Measurements from ENCODE around the gene MARK1.

The MARK1 gene

GRCh38 chr1:220527908-220528678 lies at the start of gene MARK1:
Gene MARK1 (plus strand): TSS chr1:220528136. CDS start chr1:220528823, 687 bp downstream.
- in situ Hi-C loops (cut with MboI; ENCODE audit: low sequenced_read_pairs): no loop called here

- in situ Hi-C loops (cut with MboI; ENCODE audit: low sequenced_read_pairs): no loop called here
Observed at GRCh38 chr1:220483700-220484099, 44.2 kb upstream of the MARK1 start.

GRCh38 chr1:220484135-220484534 lies 43.8 kb upstream of the MARK1 start:
- in situ Hi-C loops (cut with MboI; ENCODE audit: low sequenced_read_pairs): no loop called here

- in situ Hi-C loops (cut with MboI; ENCODE audit: low sequenced_read_pairs): no loop called here
Observed at GRCh38 chr1:220485131-220485530, 42.8 kb upstream of the MARK1 start.

- in situ Hi-C loops (cut with MboI; ENCODE audit: low sequenced_read_pairs): no loop called here
Observed at GRCh38 chr1:220485791-220486190, 42.1 kb upstream of the MARK1 start.

GRCh38 chr1:220487297-220487820 lies 40.6 kb upstream of the MARK1 start:
- in situ Hi-C loops (cut with MboI; ENCODE audit: low sequenced_read_pairs): no loop called here

GRCh38 chr1:220491891-220492290 lies 36.0 kb upstream of the MARK1 start:
- in situ Hi-C loops (cut with MboI; ENCODE audit: low sequenced_read_pairs): no loop called here

GRCh38 chr1:220497220-220497947 lies 30.6 kb upstream of the MARK1 start:
- in situ Hi-C loops (cut with MboI; ENCODE audit: low sequenced_read_pairs): no loop called here

- in situ Hi-C loops (cut with MboI; ENCODE audit: low sequenced_read_pairs): no loop called here
Observed at GRCh38 chr1:220498188-220498587, 29.7 kb upstream of the MARK1 start.

GRCh38 chr1:220500372-220500771 lies 27.6 kb upstream of the MARK1 start:
- in situ Hi-C loops (cut with MboI; ENCODE audit: low sequenced_read_pairs): no loop called here

- in situ Hi-C loops (cut with MboI; ENCODE audit: low sequenced_read_pairs): no loop called here
Observed at GRCh38 chr1:220504329-220504728, 23.6 kb upstream of the MARK1 start.

GRCh38 chr1:220507085-220507484 lies 20.9 kb upstream of the MARK1 start:
- in situ Hi-C loops (cut with MboI; ENCODE audit: low sequenced_read_pairs): no loop called here

- in situ Hi-C loops (cut with MboI; ENCODE audit: low sequenced_read_pairs): no loop called here
Observed at GRCh38 chr1:220511179-220511578, 16.8 kb upstream of the MARK1 start.

- in situ Hi-C loops (cut with MboI; ENCODE audit: low sequenced_read_pairs): no loop called here
Observed at GRCh38 chr1:220511785-220512184, 16.2 kb upstream of the MARK1 start.

GRCh38 chr1:220513834-220514233 lies 14.1 kb upstream of the MARK1 start:
- in situ Hi-C loops (cut with MboI; ENCODE audit: low sequenced_read_pairs): no loop called here

GRCh38 chr1:220514256-220514655 lies 13.7 kb upstream of the MARK1 start:
- in situ Hi-C loops (cut with MboI; ENCODE audit: low sequenced_read_pairs): no loop called here

- in situ Hi-C loops (cut with MboI; ENCODE audit: low sequenced_read_pairs): no loop called here
Observed at GRCh38 chr1:220516014-220516721, 11.8 kb upstream of the MARK1 start.

- in situ Hi-C loops (cut with MboI; ENCODE audit: low sequenced_read_pairs): no loop called here
Observed at GRCh38 chr1:220516722-220517042, 11.3 kb upstream of the MARK1 start.

GRCh38 chr1:220521778-220522177 lies 6.2 kb upstream of the MARK1 start:
- in situ Hi-C loops (cut with MboI; ENCODE audit: low sequenced_read_pairs): no loop called here

- in situ Hi-C loops (cut with MboI; ENCODE audit: low sequenced_read_pairs): no loop called here
Observed at GRCh38 chr1:220526294-220526693, 1.6 kb upstream of the MARK1 start.

GRCh38 chr1:220527279-220527907 lies 543 bp upstream of the MARK1 start:
- in situ Hi-C loops (cut with MboI; ENCODE audit: low sequenced_read_pairs): no loop called here

Measured in hTERT RPE-1 (cell line).